SK-N-SH (cell line): ENCODE results near the gene FAM168A.

Experiments
- FOSL2 ChIP-seq: IDR thresholded peaks from 2 replicates; pipeline ENCODE4 v1.4.0; 2012; ENCODE audit warnings: low read depth, mild to moderate bottlenecking, moderate library complexity, borderline replicate concordance
- FOXJ3 ChIP-seq: sonication (generic); formaldehyde crosslinking; IDR thresholded peaks from 2 replicates; pipeline ENCODE4 v1.5.1; 2020; ENCODE audit warnings: mild to moderate bottlenecking, missing genetic modification reagents
- SMC3 ChIP-seq: IDR thresholded peaks from 2 replicates; pipeline ENCODE4 v1.6.1; 2012; ENCODE audit warnings: low read depth, low read length, improper control_type of control experiment
- TF ChIP-seq, protein P1 (sequence below): fragments of 200-600 bp; sonication (generic); IDR thresholded peaks from 2 replicates; pipeline ENCODE4 v1.6.1; 2017; ENCODE audit warnings: antibody characterized with exemption, mild to moderate bottlenecking, moderate library complexity
- TF ChIP-seq, protein P2 (sequence below): fragments of 150-350 bp; IDR thresholded peaks from 2 replicates; pipeline ENCODE4 v1.6.1; 2017; ENCODE audit warnings: antibody characterized with exemption, low read length, low read depth, borderline replicate concordance
- TF ChIP-seq, protein P3 (sequence below): IDR thresholded peaks from 2 replicates; pipeline ENCODE4 v1.4.0; 2012; ENCODE audit warnings: low read depth
- TF ChIP-seq, protein P4 (sequence below): IDR thresholded peaks from 2 replicates; pipeline ENCODE4 v1.4.0; 2012; ENCODE audit warnings: low read depth, borderline replicate concordance

DNA sequence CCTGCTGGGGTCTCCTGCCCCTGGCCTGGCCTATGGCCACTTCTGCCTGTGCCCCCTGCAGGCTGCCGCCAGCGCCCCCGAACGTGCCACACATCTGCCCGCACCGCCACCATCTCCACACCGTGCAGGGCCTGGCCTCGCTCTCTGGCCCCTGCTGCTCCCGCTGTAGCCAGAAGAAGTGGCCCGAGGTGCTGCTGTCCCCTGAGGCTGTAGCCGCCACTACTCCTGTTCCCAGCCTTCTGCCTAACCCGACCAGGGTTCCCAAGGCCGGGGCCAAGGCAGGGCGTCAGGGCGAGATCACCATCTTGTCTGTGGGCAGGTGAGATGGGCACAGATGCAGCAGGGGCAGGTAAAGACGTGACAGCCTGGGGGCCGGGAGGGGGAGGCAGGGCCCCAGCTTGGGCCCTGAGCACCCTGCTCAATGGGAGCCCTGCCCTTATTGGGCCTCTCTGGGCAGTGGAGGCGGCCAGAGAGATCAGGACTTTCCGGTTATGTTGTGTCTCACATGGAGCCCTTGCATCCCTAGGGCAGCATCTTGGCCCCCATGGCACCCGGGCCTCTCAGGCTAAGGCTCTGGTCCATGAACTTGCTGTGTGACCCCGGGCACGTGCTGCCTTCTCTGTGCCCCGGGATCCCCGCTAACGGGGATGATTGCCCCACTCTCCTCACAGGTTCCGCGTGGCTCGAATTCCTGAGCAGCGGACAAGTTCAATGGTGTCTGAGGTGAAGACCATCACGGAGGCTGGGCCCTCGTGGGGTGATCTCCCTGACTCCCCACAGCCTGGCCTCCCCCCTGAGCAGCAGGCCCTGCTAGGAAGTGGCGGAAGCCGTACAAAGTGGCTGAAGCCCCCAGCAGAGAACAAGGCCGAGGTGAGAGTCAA lies 203.3 kb downstream of the FAM168A start:
- TF ChIP-seq, protein P1, sequence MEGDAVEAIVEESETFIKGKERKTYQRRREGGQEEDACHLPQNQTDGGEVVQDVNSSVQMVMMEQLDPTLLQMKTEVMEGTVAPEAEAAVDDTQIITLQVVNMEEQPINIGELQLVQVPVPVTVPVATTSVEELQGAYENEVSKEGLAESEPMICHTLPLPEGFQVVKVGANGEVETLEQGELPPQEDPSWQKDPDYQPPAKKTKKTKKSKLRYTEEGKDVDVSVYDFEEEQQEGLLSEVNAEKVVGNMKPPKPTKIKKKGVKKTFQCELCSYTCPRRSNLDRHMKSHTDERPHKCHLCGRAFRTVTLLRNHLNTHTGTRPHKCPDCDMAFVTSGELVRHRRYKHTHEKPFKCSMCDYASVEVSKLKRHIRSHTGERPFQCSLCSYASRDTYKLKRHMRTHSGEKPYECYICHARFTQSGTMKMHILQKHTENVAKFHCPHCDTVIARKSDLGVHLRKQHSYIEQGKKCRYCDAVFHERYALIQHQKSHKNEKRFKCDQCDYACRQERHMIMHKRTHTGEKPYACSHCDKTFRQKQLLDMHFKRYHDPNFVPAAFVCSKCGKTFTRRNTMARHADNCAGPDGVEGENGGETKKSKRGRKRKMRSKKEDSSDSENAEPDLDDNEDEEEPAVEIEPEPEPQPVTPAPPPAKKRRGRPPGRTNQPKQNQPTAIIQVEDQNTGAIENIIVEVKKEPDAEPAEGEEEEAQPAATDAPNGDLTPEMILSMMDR = no peak
- TF ChIP-seq, protein P2, sequence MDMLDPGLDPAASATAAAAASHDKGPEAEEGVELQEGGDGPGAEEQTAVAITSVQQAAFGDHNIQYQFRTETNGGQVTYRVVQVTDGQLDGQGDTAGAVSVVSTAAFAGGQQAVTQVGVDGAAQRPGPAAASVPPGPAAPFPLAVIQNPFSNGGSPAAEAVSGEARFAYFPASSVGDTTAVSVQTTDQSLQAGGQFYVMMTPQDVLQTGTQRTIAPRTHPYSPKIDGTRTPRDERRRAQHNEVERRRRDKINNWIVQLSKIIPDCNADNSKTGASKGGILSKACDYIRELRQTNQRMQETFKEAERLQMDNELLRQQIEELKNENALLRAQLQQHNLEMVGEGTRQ = no peak
- TF ChIP-seq, protein P3, sequence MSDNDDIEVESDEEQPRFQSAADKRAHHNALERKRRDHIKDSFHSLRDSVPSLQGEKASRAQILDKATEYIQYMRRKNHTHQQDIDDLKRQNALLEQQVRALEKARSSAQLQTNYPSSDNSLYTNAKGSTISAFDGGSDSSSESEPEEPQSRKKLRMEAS = no peak
- TF ChIP-seq SMC3 = no peak
- TF ChIP-seq, protein P4, sequence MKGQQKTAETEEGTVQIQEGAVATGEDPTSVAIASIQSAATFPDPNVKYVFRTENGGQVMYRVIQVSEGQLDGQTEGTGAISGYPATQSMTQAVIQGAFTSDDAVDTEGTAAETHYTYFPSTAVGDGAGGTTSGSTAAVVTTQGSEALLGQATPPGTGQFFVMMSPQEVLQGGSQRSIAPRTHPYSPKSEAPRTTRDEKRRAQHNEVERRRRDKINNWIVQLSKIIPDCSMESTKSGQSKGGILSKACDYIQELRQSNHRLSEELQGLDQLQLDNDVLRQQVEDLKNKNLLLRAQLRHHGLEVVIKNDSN = no peak
- no peak for TF ChIP-seq FOSL2
- no peak for TF ChIP-seq FOXJ3 (CRISPR knock-in tag)
